GM23248 (cell line): ENCODE data around the gene KCMF1. TPM values are rescaled to one million over a fixed set of nuclear protein-coding genes. Genes with fewer than 3 reads are reported as not detected.

ENCODE experiments used
- DNase-seq: peaks from one replicate; pipeline ENCODE4 v3.0.0-alpha.2; 2015
- H2AFZ ChIP-seq: fragments of 200-600 bp; sonication (generic); 2 replicates; pipeline ENCODE4 v1.6.1; 2016; ENCODE audit warnings: antibody characterized with exemption
- H3F3A ChIP-seq: fragments of 200-600 bp; sonication (generic); 2 replicates; pipeline ENCODE4 v1.6.1; 2016; ENCODE audit warnings: mild to moderate bottlenecking, antibody characterized with exemption, mixed run types; ENCODE audit not compliant: insufficient read depth
- H3K27ac ChIP-seq: fragments of 200-600 bp; sonication (generic); 2 replicates; pipeline ENCODE4 v1.5.1; 2016; ENCODE audit warnings: mild to moderate bottlenecking
- H3K27me3 ChIP-seq: fragments of 200-600 bp; sonication (generic); replicated peaks from 2 replicates; pipeline ENCODE4 v1.6.1; 2016; ENCODE audit warnings: mild to moderate bottlenecking; ENCODE audit not compliant: insufficient read depth
- H3K36me3 ChIP-seq: fragments of 200-600 bp; sonication (generic); 2 replicates; pipeline ENCODE4 v1.6.1; 2016; ENCODE audit warnings: low read depth, mild to moderate bottlenecking
- H3K4me1 ChIP-seq: fragments of 200-600 bp; sonication (generic); 2 replicates; pipeline ENCODE4 v1.6.1; 2016; ENCODE audit warnings: mild to moderate bottlenecking; ENCODE audit not compliant: insufficient read depth
- H3K4me2 ChIP-seq: fragments of 200-600 bp; sonication (generic); one replicate; pipeline ENCODE4 v1.6.1; 2016; ENCODE audit warnings: mild to moderate bottlenecking; ENCODE audit not compliant: unreplicated experiment
- H3K4me3 ChIP-seq: fragments of 200-600 bp; sonication (generic); 2 replicates; pipeline ENCODE4 v1.5.1; 2016; ENCODE audit warnings: mild to moderate bottlenecking
- H3K79me2 ChIP-seq: fragments of 200-600 bp; sonication (generic); 2 replicates; pipeline ENCODE4 v1.6.1; 2016; ENCODE audit warnings: mild to moderate bottlenecking; ENCODE audit not compliant: insufficient read depth
- H3K9ac ChIP-seq: fragments of 200-600 bp; sonication (generic); 2 replicates; pipeline ENCODE4 v1.6.1; 2016; ENCODE audit warnings: mild to moderate bottlenecking
- H3K9me2 ChIP-seq: fragments of 200-600 bp; sonication (generic); 2 replicates; pipeline ENCODE4 v1.6.1; 2016; ENCODE audit warnings: mixed run types, mild to moderate bottlenecking, moderate library complexity; ENCODE audit not compliant: insufficient read depth
- H3K9me3 ChIP-seq: fragments of 200-600 bp; sonication (generic); one replicate; pipeline ENCODE4 v1.6.1; 2017; ENCODE audit warnings: low read depth
- H4K20me1 ChIP-seq: fragments of 200-600 bp; sonication (generic); 2 replicates; pipeline ENCODE4 v1.6.0; 2016; ENCODE audit not compliant: insufficient read depth
- EZH2 ChIP-seq: fragments of 200-600 bp; sonication (generic); IDR thresholded peaks from 2 replicates; pipeline ENCODE4 v1.6.1; 2018; ENCODE audit warnings: antibody characterized with exemption, mild to moderate bottlenecking; ENCODE audit not compliant: insufficient read depth, poor library complexity, severe bottlenecking
- EZH2phosphoT487 ChIP-seq: fragments of 200-600 bp; sonication (generic); IDR thresholded peaks from 2 replicates; pipeline ENCODE4 v1.6.1; 2018; ENCODE audit warnings: antibody characterized with exemption, moderate library complexity, mild to moderate bottlenecking, low read depth; ENCODE audit not compliant: insufficient read depth
- WGBS, 2 experiments: methylation state at CpG; one replicate each; pipeline ENCODE4 v1.1.6; 2015 to 2017; ENCODE audit warnings: low lambda C conversion rate in 2 of 2, low coverage in 1 of 2; ENCODE audit errors: missing lambda C conversion rate in 2 of 2; 5-methylcytosine and 5-hydroxymethylcytosine counted together
- in situ Hi-C: fragments of 300-500 bp; cut with MboI; formaldehyde crosslinking; loops from 2 replicates; pipeline ENCODE4 v1.15.0; 2020
- polyA plus RNA-seq: library from polyadenylated mRNA; unstranded; fragments of >200 nt; fragmentation: Nextera tagmentation; extraction: Ambion mirVana; gene quantifications from 2 replicates; pipeline ENCODE4 v1.2.1, GENCODE V29; 2016
- total RNA-seq: library from RNA; depleted of rRNA; stranded (reverse); fragments of >200 nt; shearing (Covaris generic); gene quantifications from 2 replicates; pipeline ENCODE4 v1.2.3, GENCODE V29; 2014

Gene KCMF1
- total and polyA plus RNA-seq, 2 experiments from 2014 or later: 52.5 to 87.2 TPM

GRCh38 chr2:85078536-85078935 lies 107.6 kb downstream of the KCMF1 start:
- Histone ChIP-seq H3K4me1 (no peaks in the 10 kb centered on the region), H3K27me3 (peaks cover 27% of the 10 kb centered on the region), H3K79me2 (no peaks in the 10 kb centered on the region), H3K4me2 (no peak overlapping the region), H4K20me1 (no peaks in the 10 kb centered on the region), H3K9me3 (no peaks in the 10 kb centered on the region), H3K4me3 (no peak overlapping the region), H3K9ac (no peak overlapping the region), H3K27ac (no peak overlapping the region), H2AFZ (no peak overlapping the region), H3K36me3 (no peaks in the 10 kb centered on the region), H3K9me2 (no peaks in the 10 kb centered on the region), H3F3A (no peaks in the 10 kb centered on the region)
- in situ Hi-C loops: no loop called here
- 68 to 79% methylated on average over 5 of the region's 5 CpGs for WGBS, 2 experiments
- DNase-seq: no peak
- no peak for TF ChIP-seq EZH2phosphoT487
- TF ChIP-seq EZH2: no peak

DNA sequence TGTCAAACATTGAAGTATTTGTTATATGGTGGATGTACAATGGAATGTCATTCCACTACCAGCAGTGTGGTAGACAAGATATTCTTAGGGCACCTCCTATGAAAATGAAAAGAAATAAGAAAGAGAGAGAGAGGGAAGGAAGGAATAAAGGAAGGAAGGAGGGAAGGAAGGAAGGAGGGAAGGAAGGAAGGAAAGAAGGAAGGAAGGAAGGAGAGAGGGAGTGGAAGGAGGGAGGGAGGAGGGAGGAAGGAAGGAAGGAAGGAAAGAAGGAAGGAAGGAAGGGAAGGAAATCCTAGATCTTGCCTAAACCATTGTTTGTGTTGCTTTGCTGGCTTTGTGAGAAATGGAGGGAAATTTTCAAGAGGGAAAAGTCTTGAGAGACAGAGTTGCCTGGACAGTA lies 112.1 kb downstream of the KCMF1 start:
- Histone ChIP-seq H3K27ac (no peak overlapping the region), H3K9me3 (no peaks in the 10 kb centered on the region), H4K20me1 (no peaks in the 10 kb centered on the region), H3F3A (no peaks in the 10 kb centered on the region), H3K79me2 (no peaks in the 10 kb centered on the region), H3K9me2 (no peaks in the 10 kb centered on the region), H3K9ac (no peak overlapping the region), H3K36me3 (no peaks in the 10 kb centered on the region), H2AFZ (no peak overlapping the region), H3K4me1 (no peaks in the 10 kb centered on the region), H3K4me2 (no peak overlapping the region), H3K27me3 (peaks cover 46% of the 10 kb centered on the region), H3K4me3 (no peak overlapping the region)
- TF ChIP-seq EZH2 (no peak), EZH2phosphoT487 (no peak)
- in situ Hi-C loops: no loop called here
- DNase-seq: no peak

DNA sequence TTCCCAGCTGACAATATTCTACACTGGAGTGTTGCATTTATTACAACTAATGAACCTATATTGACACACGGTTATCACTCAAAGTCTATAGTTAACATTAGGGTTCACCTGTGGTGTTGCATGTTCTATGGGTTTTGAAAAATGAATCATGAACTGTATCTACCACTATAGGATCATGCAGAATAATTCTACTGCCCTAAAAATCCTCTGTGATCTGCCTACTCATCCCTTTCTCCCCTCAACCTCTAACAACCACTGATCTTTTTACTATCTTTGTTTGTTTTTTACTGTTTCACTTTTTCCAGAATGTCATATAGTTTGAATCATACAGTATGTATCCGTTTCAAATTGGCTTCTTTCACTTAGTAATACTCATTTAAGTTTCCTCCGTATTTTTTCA lies 114.6 kb downstream of the KCMF1 start:
- no peak overlapping the region for H3K4me3 ChIP-seq
- H3K9ac ChIP-seq: no peak overlapping the region
- H3K4me2 ChIP-seq: no peak overlapping the region
- DNase-seq: no peak
- H3K9me3 ChIP-seq: no peaks in the 10 kb centered on the region
- no peaks in the 10 kb centered on the region for H3K4me1 ChIP-seq
- no peaks in the 10 kb centered on the region for H3K9me2 ChIP-seq
- no peaks in the 10 kb centered on the region for H3K36me3 ChIP-seq
- 36% methylated on average over 3 of the region's 3 CpGs for WGBS, 2 experiments
- TF ChIP-seq EZH2phosphoT487 (no peak), EZH2 (no peak)
- no peaks in the 10 kb centered on the region for H4K20me1 ChIP-seq
- H3F3A ChIP-seq: no peaks in the 10 kb centered on the region
- in situ Hi-C loops: no loop called here
- H3K79me2 ChIP-seq: no peaks in the 10 kb centered on the region
- no peak overlapping the region for H2AFZ ChIP-seq
- no peak overlapping the region for H3K27ac ChIP-seq
- peaks cover 67% of the 10 kb centered on the region for H3K27me3 ChIP-seq

DNA sequence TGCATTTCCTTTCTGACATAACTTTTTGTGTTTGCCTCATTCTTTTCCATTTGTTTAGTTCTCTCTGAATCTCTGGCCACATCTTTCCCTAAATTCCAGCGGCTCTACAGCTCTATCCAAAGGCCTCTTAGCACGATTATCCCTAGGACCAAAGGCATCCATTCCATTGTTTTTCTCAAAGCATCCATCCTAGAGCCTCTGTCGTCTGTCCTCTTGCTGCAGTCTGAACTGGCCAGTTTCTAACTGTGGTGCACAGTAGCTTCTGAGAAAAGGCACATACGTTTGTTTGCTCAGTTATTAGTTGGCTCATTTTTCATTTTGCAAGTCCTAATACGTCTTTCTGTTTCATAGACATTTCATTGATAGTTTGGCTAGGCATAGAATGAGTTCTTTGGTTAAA lies 116.6 kb downstream of the KCMF1 start:
- H3F3A ChIP-seq: no peaks in the 10 kb centered on the region
- H3K27ac ChIP-seq: no peak overlapping the region
- no peaks in the 10 kb centered on the region for H3K36me3 ChIP-seq
- 52 to 53% methylated on average over 5 of the region's 5 CpGs for WGBS, 2 experiments
- no peak overlapping the region for H3K9ac ChIP-seq
- no peak overlapping the region for H3K4me3 ChIP-seq
- no peak overlapping the region for H2AFZ ChIP-seq
- peaks cover 58% of the 10 kb centered on the region for H3K27me3 ChIP-seq
- H3K4me2 ChIP-seq: no peak overlapping the region
- no peaks in the 10 kb centered on the region for H4K20me1 ChIP-seq
- TF ChIP-seq EZH2phosphoT487 (no peak), EZH2 (no peak)
- no peaks in the 10 kb centered on the region for H3K4me1 ChIP-seq
- no peaks in the 10 kb centered on the region for H3K9me2 ChIP-seq
- H3K79me2 ChIP-seq: no peaks in the 10 kb centered on the region
- in situ Hi-C loops: no loop called here
- no peak for DNase-seq
- H3K9me3 ChIP-seq: no peaks in the 10 kb centered on the region

- H3K4me1 ChIP-seq: no peaks in the 10 kb centered on the region
- 65 to 81% methylated on average over 2 of the region's 2 CpGs for WGBS, 2 experiments
- no peaks in the 10 kb centered on the region for H3K79me2 ChIP-seq
- no peak overlapping the region for H3K9ac ChIP-seq
- H3K27me3 ChIP-seq: peaks cover 44% of the 10 kb centered on the region
- DNase-seq: no peak
- in situ Hi-C loops: no loop called here
- no peaks in the 10 kb centered on the region for H3K36me3 ChIP-seq
- no peaks in the 10 kb centered on the region for H4K20me1 ChIP-seq
- no peaks in the 10 kb centered on the region for H3K9me3 ChIP-seq
- TF ChIP-seq EZH2 (no peak), EZH2phosphoT487 (no peak)
- H3K27ac ChIP-seq: no peak overlapping the region
- H3K4me2 ChIP-seq: no peak overlapping the region
- H2AFZ ChIP-seq: no peak overlapping the region
- no peaks in the 10 kb centered on the region for H3K9me2 ChIP-seq
- H3K4me3 ChIP-seq: no peak overlapping the region
- no peaks in the 10 kb centered on the region for H3F3A ChIP-seq
Observed at GRCh38 chr2:85088921-85089320, 118.0 kb downstream of the KCMF1 start.
